Right hindlimb (tissue), 1 donor: Measurements from ENCODE around the gene RNF123.

ENCODE experiments used
- DNase-seq: peaks from one replicate; pipeline ENCODE4 v3.0.0-alpha.2; 2018

The RNF123 gene

GRCh38 chr3:49705390-49705960 lies 16.1 kb downstream of the RNF123 start:
- DNase-seq, result no peak

- DNase-seq, result no peak
Measured at GRCh38 chr3:49706456-49707112, 17.2 kb downstream of the RNF123 start.

DNA sequence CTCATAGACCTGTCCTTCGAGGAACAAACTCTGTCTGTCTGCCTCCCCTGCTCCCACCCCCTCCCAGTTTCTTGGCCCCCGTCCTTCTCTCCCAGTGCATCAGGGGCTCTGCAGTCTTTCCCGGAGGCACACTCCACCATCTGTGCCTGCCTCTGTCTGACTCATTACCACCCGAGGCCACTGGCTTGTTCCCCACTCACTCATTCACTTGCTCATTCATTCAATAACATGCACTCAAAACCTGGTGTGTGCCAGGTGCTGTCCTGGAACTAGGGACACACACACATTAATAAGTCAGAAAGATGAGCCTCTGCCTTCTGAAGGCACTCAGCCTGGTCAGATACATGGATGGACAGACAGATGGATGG lies 17.7 kb downstream of the RNF123 start:
- no peak for DNase-seq

DNA sequence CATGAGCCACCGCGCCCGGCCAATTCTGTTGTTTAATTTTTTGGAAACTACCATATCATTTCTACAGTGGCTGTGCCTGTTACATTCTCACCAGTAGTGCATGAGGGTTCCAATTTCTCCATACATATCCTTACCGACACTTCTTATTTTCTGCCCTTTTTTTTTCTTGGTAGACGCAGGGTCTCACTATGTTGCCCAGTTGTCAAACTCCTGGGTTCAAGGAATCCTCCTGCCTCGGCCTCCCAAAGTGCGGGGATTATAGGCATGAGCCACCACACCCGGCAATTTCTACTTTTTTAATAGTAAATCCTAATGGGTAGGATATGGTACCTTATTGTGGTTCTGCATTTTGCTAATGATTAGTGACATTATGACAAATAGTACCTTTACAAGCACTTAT lies 20.5 kb downstream of the RNF123 start:
- no peak for DNase-seq

DNA sequence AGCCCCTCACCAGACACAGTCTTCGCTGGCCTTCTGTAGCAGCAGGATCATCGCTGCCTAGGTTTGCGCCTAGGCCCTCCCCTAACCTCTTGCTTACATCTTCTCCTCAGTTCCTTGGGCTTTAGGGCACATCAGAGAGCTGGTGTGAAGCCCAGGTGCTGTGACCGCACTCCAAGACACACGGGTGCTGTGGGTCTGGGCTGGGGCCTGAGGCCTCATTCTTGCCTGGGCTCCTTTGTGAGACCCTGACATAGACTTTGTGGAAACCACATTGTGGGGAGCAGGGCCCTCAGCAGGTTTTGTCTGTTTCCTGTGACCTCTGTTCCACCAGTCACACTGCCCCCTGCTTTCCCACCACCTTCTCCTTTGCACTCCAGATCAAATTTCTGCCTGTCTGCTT lies 22.1 kb downstream of the RNF123 start:
- DNase-seq, result no peak

GRCh38 chr3:49712166-49712565 lies 22.8 kb downstream of the RNF123 start:
- DNase-seq, result no peak

DNA sequence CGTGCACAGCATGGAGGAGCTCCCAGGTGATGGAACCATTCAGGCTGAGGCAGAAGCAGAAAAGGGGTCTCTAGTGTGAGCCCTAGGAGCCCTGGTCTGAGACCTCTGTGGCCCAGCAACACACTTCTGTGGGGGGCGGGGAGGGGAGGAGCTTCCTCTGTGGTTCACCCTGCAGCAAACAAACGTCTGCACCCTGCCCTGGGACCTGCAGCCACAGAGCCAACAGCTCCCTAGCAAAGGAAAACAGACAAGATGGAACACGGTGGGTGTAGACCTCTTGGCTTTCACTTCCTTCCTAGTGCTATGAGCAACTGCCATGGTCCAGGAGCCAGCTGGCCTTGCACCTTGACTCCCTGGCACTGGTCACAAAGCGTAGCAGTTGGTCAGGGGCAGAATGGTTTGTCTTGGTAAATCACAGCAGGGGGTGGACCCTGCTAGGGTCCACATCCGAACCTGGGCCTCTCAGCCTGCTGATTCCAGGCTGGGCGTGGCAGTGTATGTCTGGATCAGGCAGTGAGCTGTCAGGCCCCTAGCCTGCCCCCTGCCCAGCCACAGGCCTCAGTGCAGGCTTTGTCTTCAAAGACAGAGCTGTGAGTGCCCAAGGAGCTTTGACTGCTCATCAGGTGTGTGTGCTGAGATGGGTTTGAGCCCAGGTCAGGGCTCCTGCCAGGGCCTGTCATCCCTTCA lies 23.4 kb downstream of the RNF123 start:
- no peak for DNase-seq

- DNase-seq, result no peak
Measured at GRCh38 chr3:49713336-49714105, 24.2 kb downstream of the RNF123 start.

- no peak for DNase-seq
Measured at GRCh38 chr3:49714728-49715550, 25.6 kb downstream of the RNF123 start.

DNA sequence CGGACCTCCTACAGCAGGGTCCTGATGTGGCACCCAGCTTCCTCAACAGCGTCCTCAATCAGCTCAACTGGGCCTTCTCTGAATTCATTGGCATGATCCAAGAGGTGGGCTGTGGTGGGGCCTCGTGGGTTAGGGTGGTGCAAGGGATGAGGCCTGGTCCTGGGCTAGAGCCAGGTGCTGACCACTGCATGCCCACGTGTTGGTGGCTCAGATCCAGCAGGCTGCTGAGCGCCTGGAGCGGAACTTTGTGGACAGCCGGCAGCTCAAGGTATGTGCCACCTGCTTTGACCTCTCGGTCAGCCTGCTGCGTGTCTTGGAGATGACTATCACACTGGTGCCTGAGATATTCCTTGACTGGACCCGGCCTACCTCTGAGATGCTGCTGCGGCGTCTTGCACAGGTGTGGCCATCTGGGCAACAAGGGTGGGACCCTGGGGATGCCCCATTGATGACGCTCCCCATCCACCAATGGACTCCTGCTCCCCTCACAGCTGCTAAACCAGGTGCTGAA lies 26.3 kb downstream of the RNF123 start:
- DNase-seq, result no peak

DNA sequence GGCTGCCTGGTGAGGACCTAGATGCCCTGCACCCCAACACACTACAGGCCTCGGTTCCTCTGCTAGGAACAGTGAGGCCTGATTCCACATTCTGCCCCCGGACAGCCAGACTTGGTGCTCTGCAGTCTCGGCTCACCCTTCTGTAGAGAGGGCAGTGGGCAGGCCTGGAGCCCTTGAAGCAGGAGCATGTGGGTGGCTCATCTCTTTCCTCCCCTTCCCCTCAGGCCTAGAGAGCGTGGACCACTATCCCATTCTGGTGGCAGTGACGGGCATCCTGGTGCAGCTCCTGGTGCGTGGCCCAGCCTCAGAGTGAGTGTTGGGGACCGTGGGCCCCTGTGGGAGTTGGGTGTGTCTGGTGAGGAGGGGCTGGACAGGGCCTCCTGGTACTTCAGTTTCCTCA lies 26.8 kb downstream of the RNF123 start:
- DNase-seq, result peak; percentile 24

DNA sequence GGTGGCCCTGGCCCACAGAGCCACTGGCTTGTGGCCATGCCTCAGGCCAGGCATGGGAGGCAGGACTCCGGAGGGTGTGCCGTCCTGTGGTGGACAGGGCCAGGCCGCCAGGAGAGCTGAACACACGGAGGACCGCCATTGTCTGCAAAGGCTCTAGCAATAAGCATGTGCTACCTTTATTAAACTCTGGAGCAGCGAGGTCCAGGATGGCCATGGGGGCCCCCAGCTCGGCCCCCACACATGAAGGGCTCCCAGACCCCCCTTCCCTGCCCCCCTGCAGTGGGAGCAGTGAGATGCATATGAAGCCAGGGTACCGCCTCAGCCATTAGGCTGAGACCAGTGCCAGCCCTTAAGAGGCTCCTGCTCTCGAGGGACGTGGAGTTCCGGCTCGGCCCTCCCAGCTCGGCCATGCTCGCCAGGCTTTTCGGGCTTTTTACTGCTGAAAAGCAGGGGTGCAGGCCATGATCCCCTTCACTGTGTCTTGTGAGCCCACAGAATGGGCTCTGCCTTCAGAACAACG lies 27.4 kb downstream of the RNF123 start:
- peak; percentile 26 for DNase-seq

GRCh38 chr3:49717211-49717958 lies 28.0 kb downstream of the RNF123 start:
- DNase-seq, result peak; percentile 24

GRCh38 chr3:49717959-49718857 lies 28.9 kb downstream of the RNF123 start:
- peak; percentile 57 for DNase-seq

- peak; percentile 44 for DNase-seq
Measured at GRCh38 chr3:49718858-49719213, 29.5 kb downstream of the RNF123 start.

GRCh38 chr3:49719214-49719884 lies 30.0 kb downstream of the RNF123 start, which contains the start of gene AMIGO3:
AMIGO3 (minus strand) TSS chr3:49719684; CDS start chr3:49719465, 219 bp downstream.
- peak; percentile 95 for DNase-seq

- no peak for DNase-seq
Measured at GRCh38 chr3:49720855-49721595, 31.7 kb downstream of the RNF123 start.

GRCh38 chr3:49721596-49721895 lies 32.2 kb downstream of the RNF123 start:
- no peak for DNase-seq
